HCT116 (cell line): ENCODE measurements around the gene MIER2. TPM values are rescaled to one million over a fixed set of nuclear protein-coding genes. Genes with fewer than 3 reads are reported as not detected.

Experiments used
- ATAC-seq: fragments of 200-7000 bp; cut with Tn5 transposase; 2 replicates; pipeline ENCODE4 v1.9.1; 2020; ENCODE audit warnings: mild to moderate bottlenecking, moderate library complexity
- BruUV-seq: library from RNA; stranded (reverse); fragments of 400-500 nt; replicated peaks from 2 replicates; lab custom pipeline; 2021; lab: Mats Ljungman, UMichigan
- CTCF ChIA-PET: fragments of 300-600 bp; sonication (Branson Sonifier 250); formaldehyde crosslinking; loops from one replicate; lab custom pipeline; 2021; ENCODE audit warnings: antibody characterized with exemption; lab: Charles Lee
- POLR2A ChIA-PET: fragments of 300-600, 350-600 bp; sonication (Branson Sonifier 250); formaldehyde crosslinking; loops from one replicate; lab custom pipeline; 2021; ENCODE audit warnings: antibody characterized with exemption; lab: Charles Lee
- RAD21 ChIA-PET, 2 experiments: fragments of 300-600 bp; sonication (Branson Sonifier 250); formaldehyde crosslinking; loops; one replicate each; lab custom pipeline; 2023; ENCODE audit warnings: low total read pairs in 2 of 2; ENCODE audit not compliant: uncharacterized antibody in 2 of 2, unreplicated experiment in 2 of 2, low non-redundant PET in 1 of 2; lab: Charles Lee
- DNase-seq: peaks from one replicate; pipeline ENCODE4 v3.0.0-alpha.2; 2010; ENCODE audit warnings: low read depth, low spot score
- H2AFZ ChIP-seq: fragments of 200-600 bp; shearing (Covaris generic), sonication (generic); 2 replicates; pipeline ENCODE4 v1.6.1; 2017; ENCODE audit warnings: low read depth, mixed run types, mixed read lengths, antibody characterized with exemption, low read length; ENCODE audit not compliant: poor library complexity, severe bottlenecking
- H3K27ac ChIP-seq: 2 replicates; pipeline ENCODE4 v1.5.1; 2012; ENCODE audit warnings: low read depth, low read length
- H3K27me3 ChIP-seq: fragments of 200-600 bp; sonication (generic); 2 replicates; pipeline ENCODE4 v1.6.1; 2016; ENCODE audit warnings: mixed run types, low read length, mixed read lengths; ENCODE audit not compliant: insufficient read depth
- H3K36me3 ChIP-seq, 2 experiments: fragments of 200-500 bp in 1 of 2; fragments of 200-600 bp in 1 of 2; sonication (Bioruptor generic) in 1 of 2; sonication (generic) in 1 of 2; 2 replicates each; pipeline versions ENCODE4 v1.5.1 to v1.6.1; 2014 to 2016; ENCODE audit warnings: low read length in 2 of 2, inconsistent platforms in 1 of 2, mixed read lengths in 1 of 2, mixed run types in 1 of 2; ENCODE audit not compliant: insufficient read depth in 2 of 2, control insufficient read depth in 1 of 2
- H3K4me1 ChIP-seq, 2 experiments: fragments of 200-600 bp in 1 of 2; sonication (generic) in 1 of 2; 2 replicates each; pipeline versions ENCODE4 v1.5.1 to v1.6.1; 2012 to 2017; ENCODE audit warnings: low read length in 2 of 2, inconsistent platforms in 1 of 2, mild to moderate bottlenecking in 1 of 2, mixed read lengths in 1 of 2, mixed run types in 1 of 2, moderate library complexity in 1 of 2; ENCODE audit not compliant: insufficient read depth in 2 of 2, control insufficient read depth in 1 of 2
- H3K4me2 ChIP-seq: fragments of 200-600 bp; sonication (generic); 2 replicates; pipeline ENCODE4 v1.6.1; 2017; ENCODE audit warnings: mixed run types, low read length, mixed read lengths
- H3K4me3 ChIP-seq, 2 experiments: fragments of 200-600 bp in 1 of 2; sonication (generic) in 1 of 2; replicated peaks in 1 of 2; 2 replicates each; pipeline ENCODE4 v1.5.1; 2011 to 2016; ENCODE audit warnings: low read length in 2 of 2, control low read depth in 1 of 2, low read depth in 1 of 2, mild to moderate bottlenecking in 1 of 2, mixed read lengths in 1 of 2, mixed run types in 1 of 2
- H3K79me2 ChIP-seq: fragments of 200-600 bp; sonication (generic); 2 replicates; pipeline ENCODE4 v1.6.1; 2017; ENCODE audit warnings: mild to moderate bottlenecking, mixed run types, low read length, moderate library complexity, mixed read lengths; ENCODE audit not compliant: insufficient read depth
- H3K9ac ChIP-seq: fragments of 200-600 bp; sonication (generic); 2 replicates; pipeline ENCODE4 v1.6.1; 2016; ENCODE audit warnings: low read length, mixed read lengths
- H3K9me2 ChIP-seq: fragments of 200-600 bp; sonication (generic), shearing (Covaris generic); 2 replicates; pipeline ENCODE4 v1.6.1; 2017; ENCODE audit warnings: mixed run types, mild to moderate bottlenecking, moderate library complexity; ENCODE audit not compliant: insufficient read depth
- H3K9me3 ChIP-seq, 2 experiments: fragments of 200-500 bp in 1 of 2; fragments of 200-600 bp in 1 of 2; sonication (Bioruptor generic) in 1 of 2; sonication (generic) in 1 of 2; 2 replicates each; pipeline ENCODE4 v1.6.1; 2014 to 2017; ENCODE audit warnings: low read length in 2 of 2, mixed read lengths in 2 of 2, inconsistent platforms in 1 of 2, low read depth in 1 of 2, mild to moderate bottlenecking in 1 of 2, mixed run types in 1 of 2, moderate library complexity in 1 of 2; ENCODE audit not compliant: control insufficient read depth in 1 of 2, insufficient read depth in 1 of 2
- H4K20me1 ChIP-seq: fragments of 200-600 bp; sonication (generic), shearing (Covaris generic); 2 replicates; pipeline ENCODE4 v1.6.1; 2017; ENCODE audit warnings: mixed run types, mild to moderate bottlenecking, moderate library complexity; ENCODE audit not compliant: insufficient read depth
- ELF1 ChIP-seq: IDR thresholded peaks from 2 replicates; pipeline ENCODE4 v1.6.1; 2012; ENCODE audit warnings: low read depth, borderline replicate concordance
- POLR2A ChIP-seq: IDR thresholded peaks from 2 replicates; pipeline ENCODE4 v1.7.0; 2011; ENCODE audit warnings: borderline replicate concordance; ENCODE audit not compliant: insufficient read depth, insufficient read length; ENCODE audit errors: extremely low read depth
- POLR2AphosphoS5 ChIP-seq: IDR thresholded peaks from 2 replicates; pipeline ENCODE4 v1.6.1; 2011; ENCODE audit warnings: mild to moderate bottlenecking, low read depth, low read length, moderate library complexity
- RAD21 ChIP-seq: IDR thresholded peaks from 2 replicates; pipeline ENCODE4 v1.6.1; 2012; ENCODE audit warnings: low read depth, mild to moderate bottlenecking
- SIN3A ChIP-seq: IDR thresholded peaks from 2 replicates; pipeline ENCODE4 v1.6.1; 2012; ENCODE audit warnings: low read depth
- SRF ChIP-seq: IDR thresholded peaks from 2 replicates; pipeline ENCODE4 v1.6.1; 2012; ENCODE audit warnings: low read depth
- YY1 ChIP-seq: IDR thresholded peaks from 2 replicates; pipeline ENCODE4 v1.6.1; 2011; ENCODE audit warnings: low read length, low read depth, moderate library complexity, mild to moderate bottlenecking; ENCODE audit not compliant: insufficient replicate concordance; ENCODE audit errors: extremely low read depth
- ZNF274 ChIP-seq: fragments of 200-500 bp; sonication (Bioruptor generic); IDR thresholded peaks from 2 replicates; pipeline ENCODE4 v1.6.1; 2014; ENCODE audit warnings: mild to moderate bottlenecking, low read depth, low read length, inconsistent platforms
- intact Hi-C: fragments of 100-400 bp; cut with micrococcal nuclease; formaldehyde crosslinking; loops from 2 replicates; pipeline ENCODE4 v1.10.0; 2022
- total RNA-seq: library from RNA; stranded (reverse); gene quantifications from one replicate; pipeline ENCODE4 v1.2.1, GENCODE V29; 2021; ENCODE audit not compliant: unreplicated experiment
- TF ChIP-seq, protein P1 (sequence below): IDR thresholded peaks from 2 replicates; pipeline ENCODE4 v1.6.1; 2012
- TF ChIP-seq, protein P2 (sequence below): IDR thresholded peaks from 2 replicates; pipeline ENCODE4 v1.6.1; 2011; ENCODE audit warnings: mild to moderate bottlenecking, low read length, moderate library complexity; ENCODE audit not compliant: insufficient replicate concordance; ENCODE audit errors: extremely low read depth
- TF ChIP-seq, protein P3 (sequence below): IDR thresholded peaks from 2 replicates; pipeline ENCODE4 v1.6.1; 2012; ENCODE audit warnings: low read depth
- TF ChIP-seq, protein P4 (sequence below), 3 experiments: fragments of 200-600 bp in 1 of 3; sonication (generic) in 1 of 3; IDR thresholded peaks in 2 of 3; conservative IDR thresholded peaks in 1 of 3; 2 replicates each; pipeline ENCODE4 v1.5.1; 2012 to 2017; ENCODE audit warnings: low read depth in 2 of 3, low read length in 2 of 3, antibody characterized with exemption in 1 of 3, borderline replicate concordance in 1 of 3, control low read depth in 1 of 3, mild to moderate bottlenecking in 1 of 3, mixed read lengths in 1 of 3, mixed run types in 1 of 3, moderate library complexity in 1 of 3; ENCODE audit not compliant: insufficient read depth in 1 of 3

Gene MIER2
- total RNA-seq, 1 experiment from 2014 or later, result 41.5 TPM

DNA sequence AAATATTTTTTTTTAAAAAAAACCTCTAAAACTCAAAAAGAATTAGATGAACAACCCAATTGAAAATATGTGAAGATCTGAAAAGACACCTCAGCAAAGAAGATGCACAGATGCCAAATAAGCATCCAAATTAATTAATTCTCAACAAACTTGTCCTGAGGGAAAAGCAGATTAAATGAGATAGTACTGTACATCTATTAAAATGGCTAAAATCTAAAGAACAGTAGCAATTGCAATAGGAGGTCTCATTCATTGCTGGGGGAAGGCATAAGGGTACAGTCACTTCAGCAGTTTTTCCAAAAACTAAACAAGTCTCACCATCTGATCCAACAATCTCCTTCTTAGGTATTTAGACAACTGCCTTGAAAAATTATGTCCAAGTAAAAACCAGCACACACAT is 75.4 kb downstream of the MIER2 start:
- Histone ChIP-seq H3K27ac (no peak overlapping the region), H3K4me1 (peaks cover 2 to 12% of the 10 kb centered on the region in 2 experiments; a peak in 1 of 4 replicates), H3K4me2 (no peak overlapping the region), H2AFZ (no peak overlapping the region), H3K9me3 (no peaks in the 10 kb centered on the region), H3K79me2 (no peaks in the 10 kb centered on the region), H3K27me3 (no peaks in the 10 kb centered on the region), H3K4me3 (no peak overlapping the region), H3K36me3 (no peaks in the 10 kb centered on the region), H4K20me1 (no peaks in the 10 kb centered on the region), H3K9ac (no peak overlapping the region), H3K9me2 (no peaks in the 10 kb centered on the region)
- no TSS peak for BruUV-seq
- TF ChIP-seq YY1 (no peak), ZNF274 (no peak), POLR2AphosphoS5 (no peak), SRF (no peak), RAD21 (no peak), POLR2A (no peak), SIN3A (no peak), ELF1 (no peak)
- TF ChIP-seq, protein P1, sequence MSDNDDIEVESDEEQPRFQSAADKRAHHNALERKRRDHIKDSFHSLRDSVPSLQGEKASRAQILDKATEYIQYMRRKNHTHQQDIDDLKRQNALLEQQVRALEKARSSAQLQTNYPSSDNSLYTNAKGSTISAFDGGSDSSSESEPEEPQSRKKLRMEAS, result no peak
- TF ChIP-seq, protein P2, sequence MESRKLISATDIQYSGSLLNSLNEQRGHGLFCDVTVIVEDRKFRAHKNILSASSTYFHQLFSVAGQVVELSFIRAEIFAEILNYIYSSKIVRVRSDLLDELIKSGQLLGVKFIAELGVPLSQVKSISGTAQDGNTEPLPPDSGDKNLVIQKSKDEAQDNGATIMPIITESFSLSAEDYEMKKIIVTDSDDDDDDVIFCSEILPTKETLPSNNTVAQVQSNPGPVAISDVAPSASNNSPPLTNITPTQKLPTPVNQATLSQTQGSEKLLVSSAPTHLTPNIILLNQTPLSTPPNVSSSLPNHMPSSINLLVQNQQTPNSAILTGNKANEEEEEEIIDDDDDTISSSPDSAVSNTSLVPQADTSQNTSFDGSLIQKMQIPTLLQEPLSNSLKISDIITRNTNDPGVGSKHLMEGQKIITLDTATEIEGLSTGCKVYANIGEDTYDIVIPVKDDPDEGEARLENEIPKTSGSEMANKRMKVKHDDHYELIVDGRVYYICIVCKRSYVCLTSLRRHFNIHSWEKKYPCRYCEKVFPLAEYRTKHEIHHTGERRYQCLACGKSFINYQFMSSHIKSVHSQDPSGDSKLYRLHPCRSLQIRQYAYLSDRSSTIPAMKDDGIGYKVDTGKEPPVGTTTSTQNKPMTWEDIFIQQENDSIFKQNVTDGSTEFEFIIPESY, result no peak
- TF ChIP-seq, protein P3, sequence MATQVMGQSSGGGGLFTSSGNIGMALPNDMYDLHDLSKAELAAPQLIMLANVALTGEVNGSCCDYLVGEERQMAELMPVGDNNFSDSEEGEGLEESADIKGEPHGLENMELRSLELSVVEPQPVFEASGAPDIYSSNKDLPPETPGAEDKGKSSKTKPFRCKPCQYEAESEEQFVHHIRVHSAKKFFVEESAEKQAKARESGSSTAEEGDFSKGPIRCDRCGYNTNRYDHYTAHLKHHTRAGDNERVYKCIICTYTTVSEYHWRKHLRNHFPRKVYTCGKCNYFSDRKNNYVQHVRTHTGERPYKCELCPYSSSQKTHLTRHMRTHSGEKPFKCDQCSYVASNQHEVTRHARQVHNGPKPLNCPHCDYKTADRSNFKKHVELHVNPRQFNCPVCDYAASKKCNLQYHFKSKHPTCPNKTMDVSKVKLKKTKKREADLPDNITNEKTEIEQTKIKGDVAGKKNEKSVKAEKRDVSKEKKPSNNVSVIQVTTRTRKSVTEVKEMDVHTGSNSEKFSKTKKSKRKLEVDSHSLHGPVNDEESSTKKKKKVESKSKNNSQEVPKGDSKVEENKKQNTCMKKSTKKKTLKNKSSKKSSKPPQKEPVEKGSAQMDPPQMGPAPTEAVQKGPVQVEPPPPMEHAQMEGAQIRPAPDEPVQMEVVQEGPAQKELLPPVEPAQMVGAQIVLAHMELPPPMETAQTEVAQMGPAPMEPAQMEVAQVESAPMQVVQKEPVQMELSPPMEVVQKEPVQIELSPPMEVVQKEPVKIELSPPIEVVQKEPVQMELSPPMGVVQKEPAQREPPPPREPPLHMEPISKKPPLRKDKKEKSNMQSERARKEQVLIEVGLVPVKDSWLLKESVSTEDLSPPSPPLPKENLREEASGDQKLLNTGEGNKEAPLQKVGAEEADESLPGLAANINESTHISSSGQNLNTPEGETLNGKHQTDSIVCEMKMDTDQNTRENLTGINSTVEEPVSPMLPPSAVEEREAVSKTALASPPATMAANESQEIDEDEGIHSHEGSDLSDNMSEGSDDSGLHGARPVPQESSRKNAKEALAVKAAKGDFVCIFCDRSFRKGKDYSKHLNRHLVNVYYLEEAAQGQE, result no peak
- TF ChIP-seq, protein P4, sequence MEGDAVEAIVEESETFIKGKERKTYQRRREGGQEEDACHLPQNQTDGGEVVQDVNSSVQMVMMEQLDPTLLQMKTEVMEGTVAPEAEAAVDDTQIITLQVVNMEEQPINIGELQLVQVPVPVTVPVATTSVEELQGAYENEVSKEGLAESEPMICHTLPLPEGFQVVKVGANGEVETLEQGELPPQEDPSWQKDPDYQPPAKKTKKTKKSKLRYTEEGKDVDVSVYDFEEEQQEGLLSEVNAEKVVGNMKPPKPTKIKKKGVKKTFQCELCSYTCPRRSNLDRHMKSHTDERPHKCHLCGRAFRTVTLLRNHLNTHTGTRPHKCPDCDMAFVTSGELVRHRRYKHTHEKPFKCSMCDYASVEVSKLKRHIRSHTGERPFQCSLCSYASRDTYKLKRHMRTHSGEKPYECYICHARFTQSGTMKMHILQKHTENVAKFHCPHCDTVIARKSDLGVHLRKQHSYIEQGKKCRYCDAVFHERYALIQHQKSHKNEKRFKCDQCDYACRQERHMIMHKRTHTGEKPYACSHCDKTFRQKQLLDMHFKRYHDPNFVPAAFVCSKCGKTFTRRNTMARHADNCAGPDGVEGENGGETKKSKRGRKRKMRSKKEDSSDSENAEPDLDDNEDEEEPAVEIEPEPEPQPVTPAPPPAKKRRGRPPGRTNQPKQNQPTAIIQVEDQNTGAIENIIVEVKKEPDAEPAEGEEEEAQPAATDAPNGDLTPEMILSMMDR (IDR thresholded peaks at IDR 0.05 in 2 of 3, conservative IDR thresholded peaks at IDR 0.05 in 1 of 3; ENCODE audit: borderline replicate concordance in 1 of 3, insufficient read depth in 1 of 3, low read depth in 2 of 3, low read length in 2 of 3), result no peak
- POLR2A ChIA-PET, result no interaction called here
- CTCF ChIA-PET, result no interaction called here
- RAD21 ChIA-PET, result no interaction called here
- intact Hi-C loops, result no loop called here
- no peak for DNase-seq
- ATAC-seq, result no peak
